Central memory CD8-positive, alpha-beta T cell (primary cell): ENCODE data around the gene NBAS.

Source experiments
- ATAC-seq: fragments of 150-1000 bp; cut with Tn5 transposase; replicated peaks from 2 replicates; pipeline ENCODE4 v1.10.0; 2022; ENCODE audit warnings: mild to moderate bottlenecking, moderate FRiP score, moderate number of reproducible peaks; ENCODE audit not compliant: poor library complexity, severe bottlenecking; ENCODE audit errors: extremely low read depth
- DNase-seq, 2 donors: peaks; one replicate each; pipeline ENCODE4 v3.0.0; 2021; ENCODE audit warnings: low spot score in 2 of 2
- H3K27ac Mint-ChIP-seq: one replicate; pipeline ENCODE4 v1.8.0; 2022; ENCODE audit warnings: low read depth, mild to moderate bottlenecking, moderate library complexity, mixed read lengths
- H3K27me3 Mint-ChIP-seq: one replicate; pipeline ENCODE4 v1.8.0; 2022; ENCODE audit warnings: mixed read lengths
- H3K36me3 Mint-ChIP-seq: one replicate; pipeline ENCODE4 v1.8.0; 2022; ENCODE audit warnings: mild to moderate bottlenecking, moderate library complexity, mixed read lengths; ENCODE audit not compliant: insufficient read depth
- H3K4me1 Mint-ChIP-seq: one replicate; pipeline ENCODE4 v1.8.0; 2022; ENCODE audit warnings: mixed read lengths
- H3K4me3 Mint-ChIP-seq: one replicate; pipeline ENCODE4 v1.8.0; 2022; ENCODE audit warnings: mild to moderate bottlenecking, moderate library complexity, mixed read lengths
- H3K9me3 Mint-ChIP-seq: one replicate; pipeline ENCODE4 v1.8.0; 2022; ENCODE audit warnings: mixed read lengths

The NBAS gene

DNA sequence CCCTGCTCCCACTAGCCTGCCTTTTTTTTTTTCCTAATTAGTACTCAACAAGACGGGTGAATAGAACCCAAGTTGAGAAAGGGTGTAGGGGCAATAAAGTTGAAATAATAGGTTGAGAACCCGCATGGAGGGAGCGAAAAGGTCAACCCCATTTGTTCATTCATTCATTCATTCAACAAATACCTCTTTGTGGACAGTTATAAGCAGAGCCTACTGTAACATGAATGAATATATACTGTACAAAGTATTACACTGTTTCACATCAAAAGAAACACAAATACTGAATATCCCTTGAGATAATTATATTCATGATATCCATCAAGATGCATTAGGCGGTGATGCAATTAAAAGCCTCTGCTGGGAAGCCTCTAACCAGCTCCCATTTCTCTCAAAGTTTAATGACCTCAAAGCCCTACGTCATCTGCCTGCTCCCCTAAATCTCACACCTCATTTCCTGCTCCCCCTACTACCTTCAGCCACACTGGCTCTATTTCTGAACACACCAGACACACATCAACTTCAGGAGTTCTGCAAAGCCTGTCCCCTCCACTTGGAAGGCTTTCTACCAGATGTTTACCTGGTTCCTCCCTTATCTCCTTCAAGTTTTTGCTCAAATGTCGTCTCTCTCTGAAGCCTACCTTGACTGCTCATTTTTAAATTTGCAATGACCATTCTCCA lies 1.4 kb upstream of the NBAS start:
- no peak for DNase-seq
- Mint-ChIP-seq H3K9me3 (no peaks in the 10 kb centered on the region), H3K27me3 (no peaks in the 10 kb centered on the region), H3K4me1 (peaks cover 31% of the 10 kb centered on the region), H3K36me3 (peaks cover 11% of the 10 kb centered on the region), H3K27ac (no peak overlapping the region), H3K4me3 (peak overlapping the region; percentile 96)
- no peak for ATAC-seq

GRCh38 chr2:15561574-15562344 lies 625 bp upstream of the NBAS start:
- H3K36me3 Mint-ChIP-seq, result peaks cover 11% of the 10 kb centered on the region
- peak overlapping the region; percentile 97 for H3K27ac Mint-ChIP-seq
- ATAC-seq, result peak; percentile 20
- H3K4me1 Mint-ChIP-seq, result peaks cover 31% of the 10 kb centered on the region
- no peaks in the 10 kb centered on the region for H3K27me3 Mint-ChIP-seq
- no peaks in the 10 kb centered on the region for H3K9me3 Mint-ChIP-seq
- peak overlapping the region; percentile 96 for H3K4me3 Mint-ChIP-seq
- no peak for DNase-seq

DNA sequence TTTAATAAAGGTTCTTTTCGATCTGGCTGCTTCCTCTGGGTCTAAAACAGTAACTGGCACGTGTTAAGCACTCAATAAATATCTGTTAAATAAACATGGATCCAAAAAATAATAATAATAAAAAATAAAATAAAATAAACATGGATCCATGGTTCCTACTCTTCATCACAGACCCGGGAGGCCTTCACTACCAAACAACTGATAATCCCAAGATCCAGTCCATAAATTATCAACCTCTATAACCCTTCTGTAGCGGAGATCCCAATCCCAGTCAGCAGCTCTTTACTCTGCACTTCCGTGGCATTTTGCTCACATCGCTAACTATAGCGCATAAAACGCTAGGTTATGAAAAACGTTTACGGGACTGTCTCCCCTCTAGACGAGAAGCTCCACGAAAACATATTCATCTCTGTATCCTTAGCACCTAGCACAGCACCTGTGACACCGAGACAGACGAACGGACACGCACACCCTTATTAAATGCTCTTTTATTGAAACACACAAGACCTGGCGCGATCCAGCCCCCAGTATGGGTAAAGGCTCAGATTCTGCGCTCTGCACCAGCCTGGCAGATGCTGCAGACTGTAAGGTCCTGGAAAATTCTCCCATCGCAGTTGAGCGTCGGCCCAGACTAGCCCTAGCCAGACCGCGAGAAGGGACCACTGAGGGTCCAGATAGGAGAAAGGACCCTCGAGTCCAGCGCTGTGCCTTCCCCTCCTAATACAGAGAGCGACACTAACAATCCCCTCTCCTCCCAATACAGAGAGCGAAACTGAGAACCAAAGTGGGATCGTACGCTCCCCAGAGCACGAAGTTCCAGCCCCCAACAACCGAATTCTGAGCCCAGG lies 770 bp downstream of the NBAS start:
- Mint-ChIP-seq H3K4me3 (peak overlapping the region; percentile 96), H3K27me3 (no peaks in the 10 kb centered on the region), H3K9me3 (no peaks in the 10 kb centered on the region), H3K36me3 (peaks cover 11% of the 10 kb centered on the region), H3K27ac (peak overlapping the region; percentile 97), H3K4me1 (peaks cover 31% of the 10 kb centered on the region)
- ATAC-seq (peak; percentile 50), DNase-seq (no peak)

DNA sequence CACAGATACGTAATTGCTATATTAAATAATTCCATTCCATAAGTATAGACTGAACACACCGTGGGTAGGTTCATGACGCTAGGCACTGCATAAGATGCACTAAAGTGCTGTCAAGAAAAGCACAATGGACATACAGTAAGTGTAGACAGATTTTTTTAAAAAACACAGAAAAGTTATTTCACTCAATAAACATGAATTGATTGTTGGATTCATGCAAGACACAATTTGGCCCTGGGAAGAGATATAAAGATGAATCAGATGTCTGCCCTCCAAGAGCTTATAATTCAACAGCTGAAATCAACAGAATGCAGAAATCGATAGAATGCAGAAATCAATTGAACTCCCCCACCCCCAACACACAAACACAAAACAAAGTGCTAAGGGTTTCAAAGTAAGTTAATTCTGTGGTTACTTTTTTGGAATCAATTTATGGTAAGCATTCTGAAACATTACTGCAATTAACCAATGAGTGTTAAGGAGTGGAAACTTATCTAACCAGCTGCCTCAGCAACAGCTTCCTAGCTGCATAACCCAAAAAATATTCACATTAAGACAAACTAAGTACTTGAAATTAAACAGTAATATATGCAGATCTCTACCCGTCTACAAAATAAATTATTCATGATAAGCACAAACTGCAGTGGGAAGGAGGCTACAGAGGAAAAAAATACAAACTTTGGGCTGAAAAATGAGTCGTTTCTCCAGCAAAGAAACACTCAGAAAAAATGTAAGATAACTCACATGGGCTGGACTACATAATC lies 1.6 kb downstream of the NBAS start:
- Mint-ChIP-seq H3K4me1 (peaks cover 33% of the 10 kb centered on the region), H3K27ac (peak overlapping the region; percentile 97)

GRCh38 chr2:15557887-15558311 lies 3.2 kb downstream of the NBAS start:
- no peaks in the 10 kb centered on the region for H3K9me3 Mint-ChIP-seq
- peaks cover 37% of the 10 kb centered on the region for H3K4me1 Mint-ChIP-seq
- peaks cover 15% of the 10 kb centered on the region for H3K36me3 Mint-ChIP-seq
- DNase-seq (no peak), ATAC-seq (no peak)
- no peak overlapping the region for H3K27ac Mint-ChIP-seq
- H3K27me3 Mint-ChIP-seq, result no peaks in the 10 kb centered on the region
- H3K4me3 Mint-ChIP-seq, result no peak overlapping the region

More for the DNA sequence above, 1.6 kb downstream of the NBAS start:
- Mint-ChIP-seq H3K27me3 (no peaks in the 10 kb centered on the region), H3K4me3 (peak overlapping the region; percentile 96), H3K9me3 (no peaks in the 10 kb centered on the region), H3K36me3 (peaks cover 11% of the 10 kb centered on the region)
- ATAC-seq, result no peak
- DNase-seq, result no peak

DNA sequence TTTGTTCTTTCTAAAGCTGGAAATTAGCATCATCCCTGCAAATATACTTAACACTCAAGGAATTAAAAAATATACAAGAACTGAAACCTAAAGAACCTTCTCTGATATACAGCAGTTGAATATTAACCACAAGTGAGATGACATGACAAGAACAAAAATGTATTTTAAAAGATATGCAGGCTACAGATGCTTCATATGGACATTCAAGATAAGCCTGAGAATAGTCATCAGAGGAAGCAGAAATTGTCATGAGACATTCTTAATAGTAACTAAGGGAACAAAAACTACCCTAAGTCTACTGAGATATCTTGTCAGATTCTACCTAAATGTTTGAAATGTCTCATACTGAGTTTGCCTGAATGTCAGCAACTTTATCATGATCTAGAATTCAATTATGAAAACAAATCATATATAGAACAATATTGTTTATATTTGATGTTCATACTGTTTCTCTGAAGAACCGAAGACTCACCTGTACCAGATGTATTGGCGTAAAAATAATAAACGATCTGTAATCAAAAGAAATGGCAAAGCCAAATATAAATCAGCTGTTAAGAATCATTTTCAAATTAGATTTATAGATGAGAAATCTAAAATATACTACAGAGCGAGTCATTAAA lies 4.7 kb downstream of the NBAS start:
- H3K27ac Mint-ChIP-seq, result no peak overlapping the region
- H3K36me3 Mint-ChIP-seq, result peaks cover 22% of the 10 kb centered on the region
- H3K4me3 Mint-ChIP-seq, result no peak overlapping the region
- DNase-seq, result no peak
- no peak for ATAC-seq
- peaks cover 32% of the 10 kb centered on the region for H3K4me1 Mint-ChIP-seq
- no peaks in the 10 kb centered on the region for H3K9me3 Mint-ChIP-seq
- no peaks in the 10 kb centered on the region for H3K27me3 Mint-ChIP-seq

GRCh38 chr2:15555760-15556193 lies 5.4 kb downstream of the NBAS start:
- no peak for DNase-seq
- Mint-ChIP-seq H3K36me3 (peaks cover 20% of the 10 kb centered on the region), H3K27me3 (no peaks in the 10 kb centered on the region), H3K9me3 (no peaks in the 10 kb centered on the region), H3K4me1 (peaks cover 30% of the 10 kb centered on the region), H3K27ac (no peak overlapping the region), H3K4me3 (no peak overlapping the region)
- ATAC-seq, result no peak

GRCh38 chr2:15554525-15555218 lies 6.5 kb downstream of the NBAS start:
- no peak for DNase-seq
- ATAC-seq, result no peak

GRCh38 chr2:15553951-15554350 lies 7.2 kb downstream of the NBAS start:
- H3K9me3 Mint-ChIP-seq, result no peaks in the 10 kb centered on the region
- H3K4me1 Mint-ChIP-seq, result peaks cover 13% of the 10 kb centered on the region
- H3K36me3 Mint-ChIP-seq, result peaks cover 22% of the 10 kb centered on the region
- H3K27ac Mint-ChIP-seq, result peak overlapping the region; percentile 19
- no peak overlapping the region for H3K4me3 Mint-ChIP-seq
- no peak for DNase-seq
- H3K27me3 Mint-ChIP-seq, result no peaks in the 10 kb centered on the region
- no peak for ATAC-seq

More at GRCh38 chr2:15554525-15555218, 6.5 kb downstream of the NBAS start:
- peaks cover 20% of the 10 kb centered on the region for H3K4me1 Mint-ChIP-seq
- H3K27ac Mint-ChIP-seq, result peak overlapping the region; percentile 16
- no peak overlapping the region for H3K4me3 Mint-ChIP-seq
- H3K9me3 Mint-ChIP-seq, result no peaks in the 10 kb centered on the region
- H3K36me3 Mint-ChIP-seq, result peaks cover 22% of the 10 kb centered on the region
- no peaks in the 10 kb centered on the region for H3K27me3 Mint-ChIP-seq

GRCh38 chr2:15553519-15553918 lies 7.6 kb downstream of the NBAS start:
- Mint-ChIP-seq H3K4me3 (no peak overlapping the region), H3K36me3 (peaks cover 22% of the 10 kb centered on the region), H3K9me3 (no peaks in the 10 kb centered on the region), H3K4me1 (peaks cover 12% of the 10 kb centered on the region), H3K27me3 (no peaks in the 10 kb centered on the region), H3K27ac (peak overlapping the region; percentile 19)
- DNase-seq (no peak), ATAC-seq (no peak)

- Mint-ChIP-seq H3K27me3 (no peaks in the 10 kb centered on the region), H3K27ac (no peak overlapping the region), H3K36me3 (peaks cover 22% of the 10 kb centered on the region), H3K4me3 (no peak overlapping the region), H3K9me3 (no peaks in the 10 kb centered on the region), H3K4me1 (peaks cover 10% of the 10 kb centered on the region)
- no peak for ATAC-seq
- DNase-seq, result no peak
These were observed 12.2 kb downstream of the NBAS start for GRCh38 chr2:15548974-15549373.
